HG02571 (cell line): ENCODE data around the gene COTL1.
"Not testable (repeated sequence)": the region's sequence is repeated elsewhere in the genome, so short reads cannot be mapped to it uniquely, and the experiment has no call there.

Experiments used
- ATAC-seq: cut with Tn5 transposase; IDR thresholded peaks from one replicate; pipeline ENCODE4 v1.9.1; 2021; ENCODE audit warnings: mild to moderate bottlenecking, moderate library complexity; ENCODE audit not compliant: unreplicated experiment

The COTL1 gene

GRCh38 chr16:84643674-84644073 is 25.8 kb upstream of the COTL1 start:
- ATAC-seq, result no peak

GRCh38 chr16:84643180-84643583 is 25.3 kb upstream of the COTL1 start:
- ATAC-seq, result no peak

GRCh38 chr16:84641643-84642358 is 23.9 kb upstream of the COTL1 start:
- no peak for ATAC-seq

GRCh38 chr16:84640145-84640544 is 22.3 kb upstream of the COTL1 start:
- ATAC-seq, result no peak

- ATAC-seq, result no peak
Observed at GRCh38 chr16:84638231-84638806, 20.4 kb upstream of the COTL1 start.

DNA sequence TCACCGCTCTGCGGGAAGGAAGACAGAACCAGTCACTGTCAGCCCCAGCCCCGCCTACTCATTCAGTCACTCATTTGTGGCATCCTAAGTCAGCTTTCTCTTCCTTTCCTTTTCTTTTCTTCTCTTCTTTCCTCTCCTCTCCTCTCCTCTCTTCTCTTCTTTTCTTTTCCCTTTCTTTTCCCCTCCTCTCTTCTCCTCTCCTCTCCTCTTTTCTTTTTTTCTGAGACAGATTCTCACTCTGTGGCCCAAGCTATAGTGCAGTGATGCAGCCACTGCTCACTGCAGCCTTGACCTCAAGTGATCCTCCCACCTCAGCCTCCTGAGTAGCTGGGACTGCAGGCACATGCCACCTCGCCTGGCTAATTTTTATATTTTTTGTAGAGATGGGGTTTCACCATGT is 19.8 kb upstream of the COTL1 start:
- no peak for ATAC-seq

- no peak for ATAC-seq
Observed at GRCh38 chr16:84635702-84636101, 17.8 kb upstream of the COTL1 start.

GRCh38 chr16:84633622-84634021 is 15.7 kb upstream of the COTL1 start:
- ATAC-seq, result no peak

DNA sequence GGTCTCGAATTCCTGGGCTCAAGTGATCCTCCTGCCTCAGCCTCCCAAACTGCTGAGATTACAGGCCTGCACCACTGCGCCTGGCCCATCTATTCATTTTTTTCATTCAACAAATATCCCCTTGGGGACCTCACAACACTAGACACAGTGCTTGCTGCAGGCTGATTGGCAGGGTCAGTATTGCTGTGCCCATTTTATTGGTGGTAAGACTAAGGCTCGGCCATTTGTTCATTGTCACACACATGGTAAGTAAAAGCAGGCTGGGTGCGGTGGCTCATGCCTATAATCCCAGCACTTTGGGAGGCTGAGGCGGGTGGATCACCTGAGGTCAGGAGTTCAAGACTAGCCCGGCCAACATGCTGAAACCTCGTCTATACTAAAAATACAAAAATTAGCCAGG is 15.0 kb upstream of the COTL1 start:
- not testable (repeated sequence) for ATAC-seq

GRCh38 chr16:84631886-84632285 is 14.0 kb upstream of the COTL1 start:
- ATAC-seq, result no peak

- no peak for ATAC-seq
Observed at GRCh38 chr16:84631153-84631466, 13.2 kb upstream of the COTL1 start.

- ATAC-seq, result no peak
Observed at GRCh38 chr16:84630446-84631152, 12.7 kb upstream of the COTL1 start.

DNA sequence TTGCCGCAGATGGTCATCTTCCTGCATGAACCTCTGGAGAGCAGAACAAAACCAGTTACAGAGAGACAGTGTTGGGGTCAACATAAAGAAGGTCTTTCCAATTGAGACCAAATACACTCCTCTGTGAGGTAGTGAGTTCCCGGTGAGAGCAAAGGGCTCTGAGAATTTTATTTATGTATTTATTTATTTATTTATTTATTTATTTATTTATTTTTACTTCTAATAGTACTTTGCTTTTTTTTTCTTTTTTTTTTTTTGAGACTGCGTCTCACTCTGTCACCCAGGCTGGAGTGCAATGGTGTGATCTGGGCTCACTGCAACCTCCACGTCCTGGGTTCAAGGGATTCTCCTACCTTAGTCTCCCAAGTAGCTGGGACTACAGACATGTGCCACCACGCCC is 12.1 kb upstream of the COTL1 start:
- no peak for ATAC-seq

DNA sequence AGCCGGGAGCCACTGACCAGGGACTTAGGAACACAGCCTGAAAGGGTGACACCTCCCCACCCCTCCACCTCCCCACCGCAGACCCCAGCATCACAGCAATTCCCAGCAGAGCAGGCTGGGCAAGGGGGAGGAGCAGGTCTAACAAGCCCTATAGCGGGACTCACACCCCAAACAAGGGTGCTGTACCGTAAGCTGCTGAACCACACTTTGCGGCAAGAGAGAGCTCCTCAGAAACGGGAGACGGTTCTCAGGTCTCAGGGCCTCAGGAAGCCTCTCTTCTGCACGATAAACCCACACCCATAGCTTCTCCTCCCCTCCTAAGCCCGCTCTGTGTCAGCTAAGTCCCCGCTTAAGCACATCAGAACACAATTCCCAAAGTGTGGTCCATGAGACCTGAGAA is 11.7 kb upstream of the COTL1 start:
- ATAC-seq, result no peak

- ATAC-seq, result no peak
Observed at GRCh38 chr16:84628226-84628731, 10.4 kb upstream of the COTL1 start.

GRCh38 chr16:84625556-84625955 is 7.7 kb upstream of the COTL1 start:
- ATAC-seq, result no peak

GRCh38 chr16:84620913-84621312 is 3.0 kb upstream of the COTL1 start:
- ATAC-seq, result not testable (repeated sequence)

DNA sequence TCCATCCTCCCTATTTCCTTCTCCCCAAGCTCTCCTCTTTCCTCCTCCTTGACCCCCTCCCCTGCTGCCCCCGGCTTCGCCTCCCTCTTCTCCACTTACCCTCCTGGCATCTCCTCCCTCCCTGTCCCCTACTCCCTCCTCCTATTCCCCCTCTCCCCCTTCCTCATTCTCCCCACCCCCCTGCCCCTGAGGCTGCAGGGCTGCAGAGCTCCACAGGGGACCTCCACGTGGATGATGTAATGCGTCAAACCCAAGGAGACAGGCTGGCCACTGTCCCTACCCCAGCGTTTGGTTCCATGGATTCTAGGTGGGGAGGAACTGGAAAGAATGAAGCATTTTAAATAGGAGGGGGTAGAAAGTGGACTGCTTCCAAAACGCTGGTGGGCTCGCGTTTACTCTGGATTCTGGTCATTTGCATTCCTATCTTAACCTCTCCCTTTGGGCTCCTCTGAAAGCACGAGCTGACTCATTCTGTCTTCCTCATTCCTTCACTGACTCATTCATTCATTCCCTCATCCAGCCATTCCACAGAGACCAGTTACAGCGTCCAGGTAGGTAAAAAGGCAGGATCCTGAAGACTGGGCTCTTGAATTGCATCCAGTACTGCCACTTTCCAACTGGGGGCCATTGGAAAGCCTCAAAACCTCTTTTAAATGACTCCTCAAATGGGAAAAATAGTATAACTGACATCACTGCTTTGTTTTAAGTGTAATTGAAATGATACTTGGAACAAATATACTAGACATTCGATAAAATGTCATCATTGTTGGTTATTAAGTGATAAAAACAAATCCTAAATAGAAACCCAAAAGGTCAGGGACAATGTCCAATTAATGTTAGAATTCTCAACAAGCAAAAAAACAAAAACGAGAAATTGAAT is 943 bp upstream of the COTL1 start:
- ATAC-seq, result no peak

- ATAC-seq, result peak; percentile 28
Observed at GRCh38 chr16:84617041-84617790, 662 bp downstream of the COTL1 start.

DNA sequence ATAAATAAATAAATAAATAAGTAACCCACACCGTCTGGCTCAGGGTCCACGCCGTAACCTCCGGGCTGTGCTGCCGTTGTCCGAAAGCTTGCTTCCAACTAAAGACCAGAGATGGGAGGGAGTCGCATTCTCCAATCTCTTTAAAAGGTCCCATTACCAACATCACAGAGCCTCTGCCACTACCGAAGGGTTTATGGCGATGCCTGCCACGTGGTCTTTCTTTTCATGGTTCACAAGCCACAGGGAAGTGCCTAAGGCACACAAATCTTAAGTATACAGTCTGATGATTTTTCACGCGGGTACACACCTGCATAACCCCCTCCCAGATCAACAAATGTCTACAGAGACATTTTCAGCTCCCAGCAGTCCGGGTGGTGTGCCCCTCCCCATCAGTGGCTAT is 1.4 kb downstream of the COTL1 start:
- ATAC-seq, result no peak
